Measurements from ENCODE around the gene ZNF407.

Gene ZNF407

DNA sequence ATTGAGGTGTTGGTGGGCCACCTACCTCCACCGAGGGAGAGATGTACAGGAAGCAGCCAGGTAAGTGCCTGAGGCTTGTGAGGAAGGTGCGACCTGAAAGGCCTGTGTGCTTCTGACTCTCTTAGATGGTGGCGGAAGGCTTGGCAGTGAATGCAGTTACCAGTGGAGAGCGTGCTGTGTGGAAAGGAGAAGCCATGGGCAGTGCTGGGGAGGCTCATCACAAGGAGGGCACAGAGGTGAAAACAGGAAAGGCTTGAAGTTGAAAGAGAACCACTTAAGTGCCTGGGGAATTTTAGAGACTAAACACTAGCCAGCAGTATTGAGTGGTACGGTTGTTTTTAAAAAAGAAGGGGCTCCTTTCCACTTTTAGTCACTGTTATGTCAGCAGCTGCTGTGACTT is 130.9 kb downstream of the ZNF407 start:
- DNase-seq (ENCODE audit: low read depth in 2 of 2) = no peak

- peak; percentile 76 to 80 for DNase-seq (ENCODE audit: low read depth in 2 of 2)
Measured at GRCh38 chr18:74731097-74731496, 133.4 kb downstream of the ZNF407 start.

GRCh38 chr18:74732380-74732779 is 134.7 kb downstream of the ZNF407 start:
- no peak for DNase-seq (ENCODE audit: low read depth in 2 of 2)

- no peak for DNase-seq (ENCODE audit: low read depth in 2 of 2)
Measured at GRCh38 chr18:74733598-74733997, 135.9 kb downstream of the ZNF407 start.

- DNase-seq (ENCODE audit: low read depth in 2 of 2) = no peak
Measured at GRCh38 chr18:74734013-74734444, 136.4 kb downstream of the ZNF407 start.

DNA sequence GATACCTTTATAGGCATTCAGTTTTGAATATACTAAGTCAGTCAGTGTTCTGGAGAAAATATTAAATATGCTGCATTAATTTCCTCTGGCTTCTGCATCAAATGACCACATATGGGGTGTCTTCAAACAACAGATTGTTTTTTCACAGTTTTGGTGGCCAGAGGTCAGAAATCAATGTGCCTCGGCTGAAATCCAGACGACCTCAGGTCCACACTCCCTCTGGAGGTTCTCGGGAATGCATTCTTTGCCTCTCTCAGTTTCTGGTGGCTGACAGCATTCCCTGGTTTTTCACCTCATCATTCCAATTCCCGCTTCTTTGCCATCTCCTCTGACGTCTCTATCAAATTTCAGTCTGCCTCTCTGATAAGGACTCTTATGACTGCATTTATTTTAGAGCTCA is 142.3 kb downstream of the ZNF407 start:
- DNase-seq (ENCODE audit: low read depth in 2 of 2) = no peak

DNA sequence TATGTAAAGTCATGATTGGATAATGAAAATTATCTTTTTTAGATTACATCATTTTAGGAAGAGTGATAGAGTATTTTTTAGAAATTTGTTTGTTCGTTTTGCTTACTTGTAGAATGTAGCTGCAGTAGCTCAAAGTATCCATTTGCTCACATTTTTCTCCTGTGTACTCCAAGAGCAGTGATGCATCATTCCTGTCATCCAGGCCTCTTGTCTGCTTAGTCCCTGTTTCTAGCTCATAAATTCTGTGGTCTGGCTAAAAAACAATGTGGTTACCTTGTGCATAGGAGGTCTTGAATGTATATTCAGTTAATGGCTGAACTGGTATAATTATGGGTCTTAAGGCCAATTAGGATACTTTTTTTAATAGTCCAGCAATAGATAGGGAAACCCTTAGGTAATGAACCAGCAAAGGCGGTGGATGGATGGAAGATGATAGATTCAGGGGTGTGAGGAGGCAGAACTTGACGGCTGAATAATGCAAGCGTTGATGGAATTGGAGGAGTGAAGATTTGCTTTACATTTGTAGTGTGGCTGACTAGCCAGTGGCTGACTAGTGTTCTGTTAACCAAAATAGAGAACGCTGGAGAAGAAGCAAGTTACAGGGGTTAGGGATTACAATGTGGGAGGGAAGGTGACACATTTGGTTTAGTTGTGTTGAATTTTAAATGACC is 145.0 kb downstream of the ZNF407 start:
- no peak for DNase-seq (ENCODE audit: low read depth in 2 of 2)

DNA sequence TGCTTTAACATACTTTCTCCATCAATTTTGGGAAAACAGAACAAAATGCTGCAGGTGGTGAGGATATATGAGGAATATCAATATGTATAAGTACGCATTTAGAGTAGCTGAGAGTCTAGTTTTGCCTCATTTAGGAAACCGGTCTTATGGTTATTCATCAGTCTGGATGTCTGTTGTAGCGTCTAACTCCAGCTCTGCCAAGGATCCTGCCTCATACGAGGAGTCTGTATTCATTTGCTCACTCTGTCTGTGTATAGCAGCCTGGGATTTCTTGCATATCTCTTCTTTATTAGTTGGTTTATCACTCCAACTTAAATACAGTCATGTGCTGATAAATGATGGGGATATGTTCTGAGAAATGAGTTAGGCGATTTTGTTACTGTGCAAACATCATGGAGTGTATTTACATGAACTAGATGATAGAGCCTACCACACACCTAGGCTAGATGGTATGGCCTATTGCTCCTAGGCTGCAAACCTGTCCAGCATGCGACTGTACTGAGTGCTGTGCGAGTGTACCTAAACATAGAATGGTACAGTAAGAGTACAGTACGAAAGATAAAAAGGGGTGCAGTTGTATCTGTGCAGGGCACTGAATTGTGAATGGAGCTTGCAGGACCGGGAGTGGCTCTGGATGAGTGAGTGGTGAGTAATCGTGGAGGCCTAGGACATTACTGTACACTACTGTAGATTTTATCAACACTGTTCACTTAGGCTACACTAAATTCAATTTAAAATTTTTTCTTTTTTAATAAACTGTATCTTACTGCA is 148.1 kb downstream of the ZNF407 start:
- DNase-seq (ENCODE audit: low read depth in 2 of 2) = no peak

DNA sequence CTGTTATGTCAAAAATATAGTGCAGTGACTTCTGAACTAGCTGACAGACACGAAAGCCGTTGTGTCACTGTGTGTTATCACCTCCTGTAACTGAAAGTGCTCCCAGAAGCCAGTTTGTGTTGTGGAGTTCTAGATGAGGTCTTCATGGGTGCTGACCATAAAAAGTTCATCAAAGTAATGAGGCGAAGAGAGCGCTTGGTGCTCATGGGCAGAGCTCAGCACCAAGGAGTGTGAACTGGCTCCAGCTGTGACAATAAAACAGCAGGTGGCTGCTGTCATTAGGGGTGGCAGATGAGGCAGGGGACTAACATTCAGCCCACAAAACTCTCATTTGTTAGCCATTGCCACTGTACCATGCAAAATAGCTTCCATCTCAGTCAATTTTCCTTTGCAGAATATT is 151.1 kb downstream of the ZNF407 start:
- no peak for DNase-seq (ENCODE audit: low read depth in 2 of 2)

- DNase-seq (ENCODE audit: low read depth in 2 of 2) = no peak
Measured at GRCh38 chr18:74758995-74759394, 161.3 kb downstream of the ZNF407 start.

DNA sequence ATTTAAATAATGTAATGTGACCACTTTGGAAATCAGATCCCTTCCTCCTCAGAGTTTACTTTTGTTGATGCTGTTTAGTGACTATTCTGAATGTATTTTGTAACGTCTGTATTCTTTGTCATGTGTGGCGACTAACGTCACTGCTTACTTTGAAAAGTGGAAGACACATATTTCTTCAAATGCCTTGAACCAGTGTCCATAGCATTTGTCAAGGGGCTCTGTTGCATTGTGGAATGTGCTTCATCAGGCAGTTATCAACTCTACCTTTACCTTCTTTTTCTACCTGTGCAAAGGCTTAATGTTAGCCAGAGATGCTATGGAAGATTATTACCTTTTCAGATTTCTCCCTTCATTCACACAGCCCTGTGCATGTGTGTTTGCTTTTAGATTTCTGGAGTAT is 162.4 kb downstream of the ZNF407 start:
- no peak for DNase-seq (ENCODE audit: low read depth in 2 of 2)

DNA sequence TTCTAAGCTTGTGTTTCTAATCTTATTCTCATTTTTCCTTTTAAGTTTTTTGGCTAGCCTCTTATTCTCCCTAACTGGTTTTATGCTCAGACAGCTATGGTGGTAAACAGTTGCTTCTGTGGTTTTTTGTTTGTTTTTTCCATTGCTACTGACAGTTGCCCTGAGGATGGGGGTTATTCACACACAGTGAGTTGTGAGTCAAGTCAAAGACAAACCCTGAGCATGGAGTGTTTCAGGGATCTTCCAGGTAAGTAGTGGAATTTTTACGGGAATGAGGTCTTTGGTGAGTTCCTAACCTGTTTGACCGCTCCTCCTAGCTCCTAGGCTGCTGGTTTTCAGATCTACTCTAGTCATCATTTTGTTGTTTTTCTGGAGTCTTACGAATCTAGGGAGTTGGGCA is 162.8 kb downstream of the ZNF407 start:
- no peak for DNase-seq (ENCODE audit: low read depth in 2 of 2)

DNA sequence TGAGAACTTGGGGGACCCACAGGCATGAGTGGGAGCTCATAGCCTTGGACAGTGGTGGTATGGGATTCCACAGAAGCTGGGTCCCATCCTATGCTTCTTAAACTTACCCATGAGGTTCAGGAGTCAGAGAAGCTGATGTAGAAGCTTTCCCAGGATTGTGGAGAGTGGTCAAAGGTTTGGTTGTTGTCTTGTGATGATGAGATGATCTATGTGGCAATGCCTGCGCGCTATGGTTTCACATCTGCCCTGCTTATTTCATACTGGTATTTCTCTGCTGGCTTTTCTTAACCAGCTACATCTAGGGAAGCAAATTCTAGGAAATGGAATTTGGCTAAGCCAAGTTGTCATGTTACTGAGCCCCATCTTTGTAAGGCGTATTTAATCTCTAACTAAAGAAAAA is 168.6 kb downstream of the ZNF407 start:
- DNase-seq (ENCODE audit: low read depth in 2 of 2) = no peak

DNA sequence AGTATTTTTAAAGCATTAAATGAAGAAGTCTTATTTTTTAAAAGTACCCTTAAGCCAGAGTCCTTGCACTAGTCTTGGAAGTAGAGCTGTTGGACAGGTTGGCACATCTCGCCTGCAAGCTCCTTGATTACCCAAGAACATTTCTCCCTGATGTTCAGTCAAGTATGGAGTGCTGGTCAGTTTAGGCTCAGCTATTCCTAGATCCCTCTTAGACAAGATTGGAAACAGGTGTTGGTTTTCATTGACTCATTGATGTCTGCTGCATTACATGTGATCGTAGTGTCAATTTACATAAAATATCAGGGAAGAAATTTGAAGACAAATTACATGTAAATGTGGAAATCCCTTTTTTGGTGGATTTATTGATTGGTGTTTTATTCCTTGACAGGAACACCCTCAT is 170.4 kb downstream of the ZNF407 start:
- DNase-seq (ENCODE audit: low read depth in 2 of 2) = no peak

DNA sequence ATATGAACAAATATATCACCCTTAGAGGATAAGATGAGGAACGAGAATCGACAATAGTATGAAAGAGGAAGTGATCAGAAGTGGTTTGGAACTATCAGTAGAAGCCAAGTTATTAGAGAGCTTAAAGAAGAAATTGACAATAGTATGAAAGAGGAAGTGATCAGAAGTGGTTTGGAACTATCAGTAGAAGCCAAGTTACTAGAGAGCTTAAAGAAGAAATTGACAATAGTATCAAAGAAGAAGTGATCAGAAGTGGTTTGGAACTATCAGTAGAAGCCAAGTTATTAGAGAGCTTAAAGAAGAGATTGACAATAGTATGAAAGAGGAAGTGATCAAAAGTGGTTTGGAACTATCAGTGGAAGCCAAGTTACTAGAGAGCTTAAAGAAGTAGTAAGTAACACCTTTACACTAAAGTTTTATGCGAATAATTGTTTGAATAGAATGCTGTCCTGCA is 175.5 kb downstream of the ZNF407 start:
- no peak for DNase-seq (ENCODE audit: low read depth in 2 of 2)

DNA sequence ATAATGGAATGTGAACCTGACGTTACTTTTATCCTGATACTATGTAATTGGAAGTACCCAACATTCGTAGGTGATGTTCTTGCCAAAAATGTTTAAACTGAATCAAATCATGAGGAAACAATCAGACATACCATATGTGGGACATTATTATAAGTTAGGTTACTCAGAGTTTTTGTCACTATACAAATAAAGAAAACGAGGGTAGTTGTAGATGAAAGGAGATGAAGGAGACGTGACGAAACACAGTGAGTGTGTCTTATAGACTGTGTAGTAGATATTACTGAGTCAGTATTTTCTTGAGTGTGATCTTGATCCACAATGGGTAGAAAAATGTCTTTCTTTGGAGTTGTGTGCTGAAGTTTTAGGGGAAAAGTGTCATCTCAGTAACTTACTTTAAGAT is 176.8 kb downstream of the ZNF407 start:
- no peak for DNase-seq (ENCODE audit: low read depth in 2 of 2)

- no peak for DNase-seq (ENCODE audit: low read depth in 2 of 2)
Measured at GRCh38 chr18:74775239-74775638, 177.6 kb downstream of the ZNF407 start.

GRCh38 chr18:74778191-74778847 is 180.6 kb downstream of the ZNF407 start:
- DNase-seq (ENCODE audit: low read depth in 2 of 2) = no peak

DNA sequence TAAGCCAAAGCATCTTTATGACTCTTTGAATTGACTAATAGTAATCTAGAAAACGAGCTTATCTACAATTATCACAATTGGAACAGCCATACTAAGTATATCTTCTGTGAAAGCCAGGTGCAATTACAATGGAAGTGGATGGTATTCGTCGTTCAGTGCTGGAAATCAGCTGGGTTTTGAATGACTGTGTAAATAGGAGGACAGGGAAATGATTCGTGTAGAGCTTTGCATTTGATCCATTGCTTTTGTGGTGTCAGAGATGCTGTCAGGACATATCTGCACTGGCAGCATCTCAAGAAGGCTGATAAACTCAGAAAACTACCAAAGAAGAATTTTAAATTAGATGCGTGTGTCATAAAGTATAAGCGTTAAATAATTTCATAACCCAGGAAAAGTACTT is 187.1 kb downstream of the ZNF407 start:
- DNase-seq (ENCODE audit: low read depth in 2 of 2) = no peak

DNA sequence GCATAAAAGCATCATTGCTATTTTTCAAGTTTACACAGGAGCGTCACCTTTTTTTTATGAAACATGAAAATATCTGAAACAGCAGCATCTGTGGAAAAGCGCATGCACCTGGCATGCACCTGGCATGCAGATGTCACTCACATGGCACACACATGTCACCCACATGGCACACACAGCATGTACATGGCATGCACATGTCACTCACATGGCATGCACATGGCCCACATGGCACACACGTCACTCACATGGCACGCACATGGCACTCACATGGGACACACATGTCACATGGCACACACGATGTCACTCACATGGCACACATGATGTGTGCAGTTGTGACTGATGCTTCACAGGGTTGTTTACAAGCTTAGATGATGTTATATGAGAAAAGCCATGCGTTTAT is 188.0 kb downstream of the ZNF407 start:
- no peak for DNase-seq (ENCODE audit: low read depth in 2 of 2)

DNA sequence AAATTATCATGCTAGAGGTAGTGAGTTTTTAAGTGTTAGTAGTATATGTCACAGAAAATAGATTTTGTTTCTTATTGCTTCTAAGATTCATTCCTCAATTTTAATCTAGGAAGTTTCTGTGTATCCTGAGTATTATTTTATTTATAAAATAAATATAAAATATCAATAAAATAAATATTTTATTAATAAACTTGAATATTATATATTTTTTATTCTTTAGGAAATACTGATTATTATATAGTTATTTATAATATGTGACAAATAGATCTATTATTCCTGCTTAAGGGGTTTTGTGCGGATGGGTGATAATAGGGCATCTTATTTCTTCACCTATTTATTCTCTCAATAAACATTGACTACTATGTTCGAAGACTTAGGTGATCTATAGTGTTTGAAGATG is 191.0 kb downstream of the ZNF407 start:
- DNase-seq (ENCODE audit: low read depth in 2 of 2) = no peak

DNA sequence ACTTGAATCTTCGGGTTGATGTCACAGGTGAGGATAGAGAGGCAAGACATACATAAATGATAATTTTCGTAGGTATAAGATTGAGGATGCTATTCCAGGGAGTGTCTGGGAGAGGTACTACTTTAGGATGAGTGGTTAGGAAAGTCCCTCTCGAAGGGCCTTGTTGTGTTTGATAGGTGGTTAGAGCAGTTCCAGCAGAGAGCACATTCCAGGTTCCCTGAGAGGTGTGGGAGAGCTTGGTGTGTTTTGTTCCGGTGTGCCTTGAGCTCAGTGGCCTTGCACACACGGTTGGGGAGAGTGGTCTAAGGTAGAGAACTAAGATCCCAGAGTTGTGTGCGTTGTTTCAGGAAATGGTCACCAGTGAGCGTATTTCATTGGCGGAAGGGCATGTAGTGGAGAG is 191.4 kb downstream of the ZNF407 start:
- no peak for DNase-seq (ENCODE audit: low read depth in 2 of 2)

- DNase-seq (ENCODE audit: low read depth in 2 of 2) = no peak
Measured at GRCh38 chr18:74790451-74790850, 192.8 kb downstream of the ZNF407 start.

All from fibroblast of skin of left biceps (primary cell).